Panc1 (cell line): Measurements from ENCODE around the gene FRMPD2. TPM values are rescaled to one million over a fixed set of nuclear protein-coding genes. Genes with fewer than 3 reads are reported as not detected.

Source experiments
- ATAC-seq: fragments of 200-7000 bp; cut with Tn5 transposase; 2 replicates; pipeline ENCODE4 v1.9.1; 2020; ENCODE audit warnings: mild to moderate bottlenecking, moderate library complexity
- BruUV-seq: library from RNA; stranded (reverse); fragments of 400-500 nt; replicated peaks from 2 replicates; lab custom pipeline; 2021; lab: Mats Ljungman, UMichigan
- CTCF ChIA-PET: fragments of 300-600 bp; sonication (Branson Sonifier 250); formaldehyde crosslinking; loops from one replicate; lab custom pipeline; 2022; ENCODE audit warnings: antibody characterized with exemption; lab: Charles Lee
- POLR2A ChIA-PET: fragments of 300-600 bp; sonication (Branson Sonifier 250); formaldehyde crosslinking; loops from one replicate; lab custom pipeline; 2022; ENCODE audit warnings: antibody characterized with exemption; lab: Charles Lee
- DNase-seq: peaks from one replicate; pipeline ENCODE4 v3.0.0-alpha.2; 2010; ENCODE audit warnings: low read depth, low spot score
- H3K27ac ChIP-seq: 2 replicates; pipeline ENCODE4 v1.5.1; 2011; ENCODE audit warnings: mild to moderate bottlenecking, low read length, inconsistent platforms
- H3K27me3 ChIP-seq: fragments of 200-500 bp; sonication (Bioruptor generic); 2 replicates; pipeline ENCODE4 v1.6.0; 2014; ENCODE audit warnings: low read length, inconsistent platforms; ENCODE audit not compliant: control insufficient read depth, insufficient read depth
- H3K36me3 ChIP-seq: fragments of 200-500 bp; sonication (Bioruptor generic); 2 replicates; pipeline ENCODE4 v1.5.1; 2014; ENCODE audit warnings: inconsistent platforms, mild to moderate bottlenecking, low read length, moderate library complexity; ENCODE audit not compliant: control insufficient read depth, insufficient read depth
- H3K4me1 ChIP-seq: 2 replicates; pipeline ENCODE4 v1.5.1; 2011; ENCODE audit warnings: inconsistent platforms, mild to moderate bottlenecking, low read length, moderate library complexity; ENCODE audit not compliant: control insufficient read depth, insufficient read depth
- H3K4me3 ChIP-seq, 2 experiments: 2 replicates each; pipeline ENCODE4 v1.5.1; 2011 to 2012; ENCODE audit warnings: low read depth in 2 of 2, low read length in 2 of 2, mild to moderate bottlenecking in 2 of 2, inconsistent platforms in 1 of 2, moderate library complexity in 1 of 2
- H3K9me3 ChIP-seq: fragments of 200-500 bp; sonication (Bioruptor generic); 2 replicates; pipeline ENCODE4 v1.5.1; 2014; ENCODE audit warnings: low read depth, mild to moderate bottlenecking, inconsistent platforms, low read length, moderate library complexity; ENCODE audit not compliant: control insufficient read depth, insufficient read depth
- POLR2AphosphoS5 ChIP-seq: IDR thresholded peaks from 2 replicates; pipeline ENCODE4 v1.6.1; 2012; ENCODE audit warnings: mild to moderate bottlenecking, low read depth, low read length, moderate library complexity
- SIN3A ChIP-seq: IDR thresholded peaks from 2 replicates; pipeline ENCODE4 v1.6.1; 2012; ENCODE audit warnings: low read depth, mild to moderate bottlenecking, low read length, moderate library complexity, borderline replicate concordance; ENCODE audit not compliant: insufficient read depth
- TCF7L2 ChIP-seq: IDR thresholded peaks from 2 replicates; pipeline ENCODE4 v1.6.1; 2011; ENCODE audit warnings: mild to moderate bottlenecking, low read depth, low read length, inconsistent platforms
- in situ Hi-C: cut with HindIII; loops from 2 replicates; pipeline ENCODE4 v1.10.0; 2016; ENCODE audit warnings: low sequenced_read_pairs, low pct_unique_long_range_greater_than_20kb
- intact Hi-C: fragments of 100-400 bp; cut with micrococcal nuclease; formaldehyde crosslinking; loops from one replicate; pipeline ENCODE4 v1.10.0; 2022; ENCODE audit not compliant: unreplicated experiment
- total RNA-seq: library from RNA; stranded (reverse); gene quantifications from one replicate; pipeline ENCODE4 v1.2.1, GENCODE V29; 2021; ENCODE audit not compliant: unreplicated experiment
- TF ChIP-seq, protein P1 (sequence below): fragments of 450-650 bp; IDR thresholded peaks from 2 replicates; pipeline ENCODE4 v1.5.1; 2017; ENCODE audit warnings: mild to moderate bottlenecking
- TF ChIP-seq, protein P2 (sequence below), 2 experiments: IDR thresholded peaks; 2 replicates each; pipeline ENCODE4 v1.6.1; 2011 to 2012; ENCODE audit warnings: low read depth in 2 of 2, control low read depth in 1 of 2, low read length in 1 of 2, mild to moderate bottlenecking in 1 of 2, moderate library complexity in 1 of 2; ENCODE audit not compliant: insufficient read depth in 1 of 2

The FRMPD2 gene
- total RNA-seq, 1 experiment from 2014 or later, result not detected

DNA sequence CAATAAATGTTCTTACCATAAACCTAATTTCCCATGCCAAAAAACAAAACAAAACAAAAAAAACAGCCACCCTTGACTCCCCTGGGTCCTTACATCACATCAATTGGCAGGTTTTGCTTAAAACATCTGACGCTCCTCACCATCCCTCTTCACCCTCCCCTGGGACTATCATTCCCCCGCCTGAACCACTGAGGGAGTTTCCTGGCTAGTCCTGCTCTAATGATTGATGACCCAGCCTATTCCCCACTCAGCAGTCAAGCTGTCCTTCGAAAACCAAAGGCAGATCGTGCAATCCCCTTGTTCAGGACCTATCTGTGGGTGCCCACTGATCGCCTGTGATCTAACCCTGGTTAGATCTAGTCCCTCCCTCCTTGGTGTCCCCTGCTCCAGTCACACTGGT, 11.2 kb upstream of the FRMPD2 start:
- ChIA-PET POLR2A (no interaction called here), CTCF (no interaction called here)
- TF ChIP-seq, protein P1, sequence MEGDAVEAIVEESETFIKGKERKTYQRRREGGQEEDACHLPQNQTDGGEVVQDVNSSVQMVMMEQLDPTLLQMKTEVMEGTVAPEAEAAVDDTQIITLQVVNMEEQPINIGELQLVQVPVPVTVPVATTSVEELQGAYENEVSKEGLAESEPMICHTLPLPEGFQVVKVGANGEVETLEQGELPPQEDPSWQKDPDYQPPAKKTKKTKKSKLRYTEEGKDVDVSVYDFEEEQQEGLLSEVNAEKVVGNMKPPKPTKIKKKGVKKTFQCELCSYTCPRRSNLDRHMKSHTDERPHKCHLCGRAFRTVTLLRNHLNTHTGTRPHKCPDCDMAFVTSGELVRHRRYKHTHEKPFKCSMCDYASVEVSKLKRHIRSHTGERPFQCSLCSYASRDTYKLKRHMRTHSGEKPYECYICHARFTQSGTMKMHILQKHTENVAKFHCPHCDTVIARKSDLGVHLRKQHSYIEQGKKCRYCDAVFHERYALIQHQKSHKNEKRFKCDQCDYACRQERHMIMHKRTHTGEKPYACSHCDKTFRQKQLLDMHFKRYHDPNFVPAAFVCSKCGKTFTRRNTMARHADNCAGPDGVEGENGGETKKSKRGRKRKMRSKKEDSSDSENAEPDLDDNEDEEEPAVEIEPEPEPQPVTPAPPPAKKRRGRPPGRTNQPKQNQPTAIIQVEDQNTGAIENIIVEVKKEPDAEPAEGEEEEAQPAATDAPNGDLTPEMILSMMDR, result no peak
- TF ChIP-seq POLR2AphosphoS5 (no peak), SIN3A (no peak), TCF7L2 (no peak)
- TF ChIP-seq, protein P2, sequence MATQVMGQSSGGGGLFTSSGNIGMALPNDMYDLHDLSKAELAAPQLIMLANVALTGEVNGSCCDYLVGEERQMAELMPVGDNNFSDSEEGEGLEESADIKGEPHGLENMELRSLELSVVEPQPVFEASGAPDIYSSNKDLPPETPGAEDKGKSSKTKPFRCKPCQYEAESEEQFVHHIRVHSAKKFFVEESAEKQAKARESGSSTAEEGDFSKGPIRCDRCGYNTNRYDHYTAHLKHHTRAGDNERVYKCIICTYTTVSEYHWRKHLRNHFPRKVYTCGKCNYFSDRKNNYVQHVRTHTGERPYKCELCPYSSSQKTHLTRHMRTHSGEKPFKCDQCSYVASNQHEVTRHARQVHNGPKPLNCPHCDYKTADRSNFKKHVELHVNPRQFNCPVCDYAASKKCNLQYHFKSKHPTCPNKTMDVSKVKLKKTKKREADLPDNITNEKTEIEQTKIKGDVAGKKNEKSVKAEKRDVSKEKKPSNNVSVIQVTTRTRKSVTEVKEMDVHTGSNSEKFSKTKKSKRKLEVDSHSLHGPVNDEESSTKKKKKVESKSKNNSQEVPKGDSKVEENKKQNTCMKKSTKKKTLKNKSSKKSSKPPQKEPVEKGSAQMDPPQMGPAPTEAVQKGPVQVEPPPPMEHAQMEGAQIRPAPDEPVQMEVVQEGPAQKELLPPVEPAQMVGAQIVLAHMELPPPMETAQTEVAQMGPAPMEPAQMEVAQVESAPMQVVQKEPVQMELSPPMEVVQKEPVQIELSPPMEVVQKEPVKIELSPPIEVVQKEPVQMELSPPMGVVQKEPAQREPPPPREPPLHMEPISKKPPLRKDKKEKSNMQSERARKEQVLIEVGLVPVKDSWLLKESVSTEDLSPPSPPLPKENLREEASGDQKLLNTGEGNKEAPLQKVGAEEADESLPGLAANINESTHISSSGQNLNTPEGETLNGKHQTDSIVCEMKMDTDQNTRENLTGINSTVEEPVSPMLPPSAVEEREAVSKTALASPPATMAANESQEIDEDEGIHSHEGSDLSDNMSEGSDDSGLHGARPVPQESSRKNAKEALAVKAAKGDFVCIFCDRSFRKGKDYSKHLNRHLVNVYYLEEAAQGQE (IDR thresholded peaks at IDR 0.05; ENCODE audit: insufficient read depth in 1 of 2, low read depth in 2 of 2, low read length in 1 of 2), result no peak
- Histone ChIP-seq H3K4me1 (no peaks in the 10 kb centered on the region), H3K27me3 (no peaks in the 10 kb centered on the region), H3K27ac (no peak overlapping the region), H3K9me3 (0 out of 2 replicates have a peak, but pooled peaks cover 4% of the 10 kb centered on the region), H3K4me3 (no peak overlapping the region), H3K36me3 (no peaks in the 10 kb centered on the region)
- BruUV-seq, result no TSS peak
- DNase-seq (no peak), ATAC-seq (no peak)
- intact Hi-C loops, result loop anchor here (10.0 kb wide), 1 partner anchor 71 kb away; no protein-coding TSS in a partner anchor
- in situ Hi-C loops, result no loop called here

DNA sequence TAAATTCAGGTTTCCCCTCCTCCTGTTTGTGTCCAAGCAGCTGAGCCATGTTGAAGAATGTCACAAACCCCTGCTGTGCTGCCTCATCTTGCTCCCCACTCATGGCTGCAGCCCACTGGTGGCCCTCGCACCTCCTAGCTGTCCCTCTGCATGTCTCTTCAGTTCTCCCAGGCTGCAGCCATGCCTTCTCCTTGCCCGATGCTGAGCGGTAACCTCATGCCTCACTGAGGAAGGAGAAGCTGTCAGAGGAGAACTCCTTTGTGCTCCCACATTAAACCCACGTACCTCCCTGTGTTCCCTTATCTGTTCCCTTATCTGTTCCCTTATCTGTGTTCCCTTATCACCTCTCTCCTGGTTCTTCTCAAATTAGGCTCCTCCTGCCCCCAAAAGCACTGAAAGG, 10.3 kb upstream of the FRMPD2 start:
- H3K36me3 ChIP-seq, result no peaks in the 10 kb centered on the region
- DNase-seq (no peak), ATAC-seq (no peak)
- 0 out of 2 replicates have a peak, but pooled peaks cover 4% of the 10 kb centered on the region for H3K9me3 ChIP-seq
- BruUV-seq, result no TSS peak
- H3K27ac ChIP-seq, result no peak overlapping the region
- POLR2A ChIA-PET, result no interaction called here
- intact Hi-C loops, result loop anchor here (10.0 kb wide), 1 partner anchor 70 kb away; no protein-coding TSS in a partner anchor
- H3K4me1 ChIP-seq, result no peaks in the 10 kb centered on the region
- H3K27me3 ChIP-seq, result no peaks in the 10 kb centered on the region
- in situ Hi-C loops, result no loop called here
- TF ChIP-seq TCF7L2 (no peak), SIN3A (no peak), POLR2AphosphoS5 (no peak)
- TF ChIP-seq, protein P2 (IDR thresholded peaks at IDR 0.05; ENCODE audit: insufficient read depth in 1 of 2, low read depth in 2 of 2, low read length in 1 of 2), result no peak
- TF ChIP-seq, protein P1, result no peak
- no peak overlapping the region for H3K4me3 ChIP-seq
- CTCF ChIA-PET, result no interaction called here
